Liver (tissue), 9 donors: ENCODE results near the gene ABLIM1. TPM values are rescaled to one million over a fixed set of nuclear protein-coding genes. Genes with fewer than 3 reads are reported as not detected.

Experiments used
- DNase-seq: peaks from one replicate; pipeline ENCODE4 v3.0.0-alpha.2; 2017; ENCODE audit warnings: low spot score
- H3K27ac ChIP-seq, 2 donors: one replicate each; pipeline ENCODE4 v1.7.0; 2013; ENCODE audit warnings: inconsistent platforms in 2 of 2, low read length in 2 of 2, control low read depth in 1 of 2, low read depth in 1 of 2, mild to moderate bottlenecking in 1 of 2
- H3K27me3 ChIP-seq, 4 donors: one replicate each; pipeline versions ENCODE4 v1.6.1 to v1.7.0; 2013; ENCODE audit warnings: low read length in 3 of 4, inconsistent platforms in 1 of 4, mild to moderate bottlenecking in 1 of 4, moderate library complexity in 1 of 4; ENCODE audit not compliant: control insufficient read depth in 4 of 4, insufficient read depth in 4 of 4
- H3K36me3 ChIP-seq, 4 donors: one replicate each; pipeline versions ENCODE4 v1.6.1 to v1.7.0; 2013; ENCODE audit warnings: low read length in 3 of 4, mild to moderate bottlenecking in 3 of 4, low read depth in 1 of 4, moderate library complexity in 1 of 4; ENCODE audit not compliant: control insufficient read depth in 4 of 4, insufficient read depth in 3 of 4
- H3K4me1 ChIP-seq, 4 donors: one replicate each; pipeline versions ENCODE4 v1.6.1 to v1.7.0; 2013; ENCODE audit warnings: low read length in 3 of 4, mild to moderate bottlenecking in 3 of 4, moderate library complexity in 1 of 4; ENCODE audit not compliant: control insufficient read depth in 4 of 4, insufficient read depth in 4 of 4
- H3K4me3 ChIP-seq, 3 donors: one replicate each; pipeline versions ENCODE4 v1.6.1 to v1.7.0; 2013; ENCODE audit warnings: low read length in 3 of 3, control low read depth in 1 of 3, low read depth in 1 of 3, mild to moderate bottlenecking in 1 of 3
- H3K9ac ChIP-seq, 2 donors: one replicate each; pipeline ENCODE4 v1.7.0; 2013; ENCODE audit warnings: low read length in 2 of 2, mild to moderate bottlenecking in 2 of 2, moderate library complexity in 2 of 2, control low read depth in 1 of 2, low read depth in 1 of 2
- H3K9me3 ChIP-seq, 4 donors: one replicate each; pipeline versions ENCODE4 v1.6.1 to v1.7.0; 2013; ENCODE audit warnings: low read length in 3 of 4; ENCODE audit not compliant: control insufficient read depth in 4 of 4
- ATF3 ChIP-seq: IDR thresholded peaks from 2 replicates; pipeline ENCODE4 v1.6.1; 2016; ENCODE audit warnings: antibody characterized with exemption
- CTCF ChIP-seq: fragments of 150-350 bp; IDR thresholded peaks from 2 replicates; pipeline ENCODE4 v1.5.1; 2017; ENCODE audit warnings: improper control_type of control experiment, low read depth, low read length; ENCODE audit not compliant: missing input control
- EGR1 ChIP-seq, 2 donors: IDR thresholded peaks; 2 replicates each; pipeline ENCODE4 v1.6.1; 2016 to 2018; ENCODE audit warnings: antibody characterized with exemption in 2 of 2, low read depth in 2 of 2
- FOXA1 ChIP-seq: IDR thresholded peaks from 2 replicates; pipeline ENCODE4 v1.6.1; 2016; ENCODE audit warnings: antibody characterized with exemption
- FOXA2 ChIP-seq: IDR thresholded peaks from 2 replicates; pipeline ENCODE4 v1.6.1; 2016; ENCODE audit warnings: antibody characterized with exemption
- GABPA ChIP-seq, 2 donors: IDR thresholded peaks in 1 of 2; conservative IDR thresholded peaks in 1 of 2; 2 replicates each; pipeline ENCODE4 v1.6.1; 2016; ENCODE audit warnings: antibody characterized with exemption in 2 of 2, mild to moderate bottlenecking in 1 of 2, moderate library complexity in 1 of 2
- HNF4A ChIP-seq, 2 donors: conservative IDR thresholded peaks; 2 replicates each; pipeline ENCODE4 v1.6.1; 2016; ENCODE audit warnings: antibody characterized with exemption in 2 of 2, mild to moderate bottlenecking in 2 of 2
- HNF4G ChIP-seq: IDR thresholded peaks from 2 replicates; pipeline ENCODE4 v1.6.1; 2016; ENCODE audit warnings: antibody characterized with exemption
- JUND ChIP-seq, 2 donors: IDR thresholded peaks; 2 replicates each; pipeline ENCODE4 v1.6.1; 2016; ENCODE audit warnings: antibody characterized with exemption in 2 of 2
- NR2F2 ChIP-seq: IDR thresholded peaks from 2 replicates; pipeline ENCODE4 v1.6.1; 2016; ENCODE audit warnings: antibody characterized with exemption
- RAD21 ChIP-seq, 2 donors: IDR thresholded peaks; 2 replicates each; pipeline ENCODE4 v1.6.1; 2016; ENCODE audit warnings: antibody characterized with exemption in 2 of 2, mild to moderate bottlenecking in 2 of 2
- REST ChIP-seq: IDR thresholded peaks from 2 replicates; pipeline ENCODE4 v1.6.1; 2016; ENCODE audit warnings: antibody characterized with exemption, mild to moderate bottlenecking
- RXRA ChIP-seq, 2 donors: IDR thresholded peaks; 2 replicates each; pipeline ENCODE4 v1.6.1; 2017 to 2018; ENCODE audit warnings: antibody characterized with exemption in 2 of 2, mild to moderate bottlenecking in 1 of 2
- SP1 ChIP-seq: IDR thresholded peaks from 2 replicates; pipeline ENCODE4 v1.6.1; 2018; ENCODE audit warnings: antibody characterized with exemption, mild to moderate bottlenecking
- TAF1 ChIP-seq: conservative IDR thresholded peaks from 2 replicates; pipeline ENCODE4 v1.6.1; 2016; ENCODE audit warnings: antibody characterized with exemption, mild to moderate bottlenecking
- YY1 ChIP-seq: IDR thresholded peaks from 2 replicates; pipeline ENCODE4 v1.6.1; 2016; ENCODE audit warnings: antibody characterized with exemption, mild to moderate bottlenecking
- WGBS: extraction: QIAGEN DNeasy Blood & Tissue Kit; methylation state at CpG from one replicate; pipeline ENCODE4 v1.1.7; 2013; 5-methylcytosine and 5-hydroxymethylcytosine counted together
- polyA plus RNA-seq, 2 donors: library from polyadenylated mRNA; stranded (reverse) in 1 of 2; unstranded in 1 of 2; fragments of 200-250 nt in 1 of 2; fragments of >200 nt in 1 of 2; fragmentation: Nextera tagmentation in 1 of 2; extraction: Ambion mirVana in 1 of 2; gene quantifications; one replicate each; pipeline versions ENCODE4 v1.2.1 to v1.2.3, GENCODE V29; 2013 to 2015
- total RNA-seq, 2 donors: library from RNA; depleted of rRNA; stranded (reverse); fragments of >200 nt; gene quantifications; one replicate each; pipeline ENCODE4 v1.2.3, GENCODE V29; 2014
- TF ChIP-seq, protein P1 (sequence below): IDR thresholded peaks from 2 replicates; pipeline ENCODE4 v1.6.1; 2016; ENCODE audit warnings: antibody characterized with exemption
- donor health status: healthy.
- donor health status: healthy.
- donor health status: healthy.
- donor health status: healthy.
- donor health status: healthy.

The ABLIM1 gene
- total RNA-seq (10 to 100 TPM; 11.3 to 31.3 TPM), polyA plus RNA-seq (10 to 100 TPM; 10.9 to 14.8 TPM)

GRCh38 chr10:114658175-114658574, at the start of gene ABLIM1:
Gene ABLIM1 (minus strand): TSS chr10:114658275. CDS start chr10:114658200, 75 bp downstream.
- H3K36me3 ChIP-seq: no peaks in the 10 kb centered on the region
- TF ChIP-seq HNF4A (conservative IDR thresholded peaks at IDR 0.05): no peak
- TF ChIP-seq HNF4G: no peak
- TF ChIP-seq ATF3: no peak
- TF ChIP-seq, protein P1, sequence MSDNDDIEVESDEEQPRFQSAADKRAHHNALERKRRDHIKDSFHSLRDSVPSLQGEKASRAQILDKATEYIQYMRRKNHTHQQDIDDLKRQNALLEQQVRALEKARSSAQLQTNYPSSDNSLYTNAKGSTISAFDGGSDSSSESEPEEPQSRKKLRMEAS: no peak
- no peak for TF ChIP-seq YY1
- no peak for TF ChIP-seq CTCF
- no peak for TF ChIP-seq JUND (IDR thresholded peaks at IDR 0.05)
- no peak for TF ChIP-seq GABPA (IDR thresholded peaks at IDR 0.05 in 1 of 2, conservative IDR thresholded peaks at IDR 0.05 in 1 of 2)
- TF ChIP-seq FOXA2: no peak
- no peak for TF ChIP-seq FOXA1
- TF ChIP-seq REST: no peak
- no peak for TF ChIP-seq NR2F2
- no peak for TF ChIP-seq SP1
- TF ChIP-seq EGR1 (IDR thresholded peaks at IDR 0.05; ENCODE audit: low read depth in 2 of 2): no peak
- H3K4me1 ChIP-seq: peaks cover 0 to 6% (median 1%) of the 10 kb centered on the region in 4 donors
- H3K27ac ChIP-seq: no peak within 1 kb of the TSS
- H3K4me3 ChIP-seq: no peak within 1 kb of the TSS
- WGBS: 91% methylated on average over 2 of the region's 2 CpGs
- no peaks in the 10 kb centered on the region for H3K27me3 ChIP-seq
- no peak for DNase-seq
- H3K9ac ChIP-seq: no peak within 1 kb of the TSS
- H3K9me3 ChIP-seq: no peaks in the 10 kb centered on the region

- Histone ChIP-seq H3K4me1 (no peaks in the 10 kb centered on the region), H3K27ac (no peak overlapping the region), H3K27me3 (no peaks in the 10 kb centered on the region), H3K4me3 (no peak overlapping the region), H3K36me3 (no peaks in the 10 kb centered on the region), H3K9me3 (no peaks in the 10 kb centered on the region), H3K9ac (no peak overlapping the region)
- WGBS: 84% methylated on average over 4 of the region's 4 CpGs
- no peak for DNase-seq
- TF ChIP-seq, protein P1: no peak
- no peak for TF ChIP-seq FOXA1
- no peak for TF ChIP-seq NR2F2
- TF ChIP-seq GABPA (IDR thresholded peaks at IDR 0.05 in 1 of 2, conservative IDR thresholded peaks at IDR 0.05 in 1 of 2): no peak
- no peak for TF ChIP-seq YY1
- no peak for TF ChIP-seq JUND (IDR thresholded peaks at IDR 0.05)
- no peak for TF ChIP-seq RAD21 (IDR thresholded peaks at IDR 0.05)
- TF ChIP-seq REST: no peak
- no peak for TF ChIP-seq ATF3
- no peak for TF ChIP-seq FOXA2
- no peak for TF ChIP-seq SP1
- no peak for TF ChIP-seq TAF1
- no peak for TF ChIP-seq EGR1 (IDR thresholded peaks at IDR 0.05; ENCODE audit: low read depth in 2 of 2)
- no peak for TF ChIP-seq HNF4A (conservative IDR thresholded peaks at IDR 0.05)
- no peak for TF ChIP-seq CTCF
- TF ChIP-seq RXRA (IDR thresholded peaks at IDR 0.05): no peak
- TF ChIP-seq HNF4G: no peak
These were observed 48.5 kb upstream of the ABLIM1 start for GRCh38 chr10:114706458-114707055.
